ENCODE data around the gene ACVR1B. TPM values are rescaled to one million over a fixed set of nuclear protein-coding genes. Genes with fewer than 3 reads are reported as not detected.

Gene ACVR1B
- total RNA-seq, 1 donor from 2014 or later, result 65.7 TPM

GRCh38 chr12:51959921-51960320, 8.4 kb downstream of the ACVR1B start:
- Mint-ChIP-seq H3K36me3 (ENCODE audit: insufficient read depth) (peaks cover 32% of the 10 kb centered on the region), H3K27me3 (no peaks in the 10 kb centered on the region), H3K4me3 (ENCODE audit: low read depth) (no peak overlapping the region), H3K27ac (peak overlapping the region; percentile 81), H3K4me1 (ENCODE audit: low read depth) (peaks cover 58% of the 10 kb centered on the region), H3K9me3 (ENCODE audit: low read depth) (peaks cover 6% of the 10 kb centered on the region)
- no peak for DNase-seq (ENCODE audit: low spot score, unreplicated experiment)
- TF ChIP-seq CTCF (IDR thresholded peaks at IDR 0.05; ENCODE audit: unreplicated experiment), result no peak

- Mint-ChIP-seq H3K36me3 (ENCODE audit: insufficient read depth) (peaks cover 37% of the 10 kb centered on the region), H3K4me1 (ENCODE audit: low read depth) (peaks cover 52% of the 10 kb centered on the region), H3K4me3 (ENCODE audit: low read depth) (peak overlapping the region; percentile 10), H3K9me3 (ENCODE audit: low read depth) (peaks cover 12% of the 10 kb centered on the region), H3K27me3 (no peaks in the 10 kb centered on the region), H3K27ac (peak overlapping the region; percentile 90)
- no peak for DNase-seq (ENCODE audit: low spot score, unreplicated experiment)
- no peak for TF ChIP-seq CTCF (IDR thresholded peaks at IDR 0.05; ENCODE audit: unreplicated experiment)
Measured at GRCh38 chr12:51960488-51960887, 9.0 kb downstream of the ACVR1B start.

- peak overlapping the region; percentile 10 for H3K4me3 Mint-ChIP-seq (ENCODE audit: low read depth)
- no peaks in the 10 kb centered on the region for H3K27me3 Mint-ChIP-seq
- H3K9me3 Mint-ChIP-seq (ENCODE audit: low read depth), result peaks cover 16% of the 10 kb centered on the region
- H3K36me3 Mint-ChIP-seq (ENCODE audit: insufficient read depth), result peaks cover 41% of the 10 kb centered on the region
- H3K27ac Mint-ChIP-seq, result peak overlapping the region; percentile 90
- DNase-seq (ENCODE audit: low spot score, unreplicated experiment), result no peak
- no peak for TF ChIP-seq CTCF (IDR thresholded peaks at IDR 0.05; ENCODE audit: unreplicated experiment)
- H3K4me1 Mint-ChIP-seq (ENCODE audit: low read depth), result peaks cover 48% of the 10 kb centered on the region
Measured at GRCh38 chr12:51960890-51961289, 9.4 kb downstream of the ACVR1B start.

GRCh38 chr12:51961834-51962233, 10.3 kb downstream of the ACVR1B start:
- H3K36me3 Mint-ChIP-seq (ENCODE audit: insufficient read depth), result peaks cover 44% of the 10 kb centered on the region
- no peak for DNase-seq (ENCODE audit: low spot score, unreplicated experiment)
- peak overlapping the region; percentile 90 for H3K27ac Mint-ChIP-seq
- no peaks in the 10 kb centered on the region for H3K27me3 Mint-ChIP-seq
- H3K4me1 Mint-ChIP-seq (ENCODE audit: low read depth), result peaks cover 45% of the 10 kb centered on the region
- peak overlapping the region; percentile 12 for H3K4me3 Mint-ChIP-seq (ENCODE audit: low read depth)
- H3K9me3 Mint-ChIP-seq (ENCODE audit: low read depth), result peaks cover 18% of the 10 kb centered on the region
- no peak for TF ChIP-seq CTCF (IDR thresholded peaks at IDR 0.05; ENCODE audit: unreplicated experiment)

GRCh38 chr12:51962737-51963136, 11.2 kb downstream of the ACVR1B start:
- Mint-ChIP-seq H3K4me3 (ENCODE audit: low read depth) (peak overlapping the region; percentile 20), H3K9me3 (ENCODE audit: low read depth) (peaks cover 18% of the 10 kb centered on the region), H3K27ac (peak overlapping the region; percentile 90), H3K4me1 (ENCODE audit: low read depth) (peaks cover 43% of the 10 kb centered on the region), H3K36me3 (ENCODE audit: insufficient read depth) (peaks cover 43% of the 10 kb centered on the region), H3K27me3 (no peaks in the 10 kb centered on the region)
- no peak for TF ChIP-seq CTCF (IDR thresholded peaks at IDR 0.05; ENCODE audit: unreplicated experiment)
- no peak for DNase-seq (ENCODE audit: low spot score, unreplicated experiment)
